Skeletal muscle satellite cell (primary cell): ENCODE results near the gene COX20.
"Not testable (repeated sequence)": the region's sequence is repeated elsewhere in the genome, so short reads cannot be mapped to it uniquely, and the experiment has no call there.

Experiments
- H3K27me3 ChIP-seq: 2 replicates; pipeline ENCODE4 v1.7.0; 2013; ENCODE audit warnings: low read length; ENCODE audit not compliant: control insufficient read depth, insufficient read depth
- H3K36me3 ChIP-seq: 2 replicates; pipeline ENCODE4 v1.7.0; 2013; ENCODE audit warnings: mild to moderate bottlenecking, control low read depth, low read length; ENCODE audit not compliant: insufficient read depth
- H3K4me1 ChIP-seq: 2 replicates; pipeline ENCODE4 v1.7.0; 2013; ENCODE audit warnings: low read length; ENCODE audit not compliant: control insufficient read depth, insufficient read depth
- H3K4me2 ChIP-seq: 2 replicates; pipeline ENCODE4 v1.7.0; 2013; ENCODE audit warnings: mild to moderate bottlenecking, low read length
- H3K4me3 ChIP-seq: 2 replicates; pipeline ENCODE4 v1.7.0; 2013; ENCODE audit warnings: low read length
- H3K9ac ChIP-seq: 2 replicates; pipeline ENCODE4 v1.7.0; 2013; ENCODE audit warnings: mild to moderate bottlenecking, low read depth, low read length, moderate library complexity
- H3K9me3 ChIP-seq: replicated peaks from 2 replicates; pipeline ENCODE4 v1.7.0; 2013; ENCODE audit warnings: mild to moderate bottlenecking, control low read depth, low read length

The COX20 gene

GRCh38 chr1:244830639-244831038 is 4.8 kb upstream of the COX20 start:
- Histone ChIP-seq H3K4me2 (no peak overlapping the region), H3K4me3 (no peak overlapping the region), H3K27me3 (no peaks in the 10 kb centered on the region), H3K9me3 (no peaks in the 10 kb centered on the region), H3K9ac (peak overlapping the region; percentile 14), H3K4me1 (peaks cover 32% of the 10 kb centered on the region), H3K36me3 (no peaks in the 10 kb centered on the region)

GRCh38 chr1:244833260-244833659 is 2.2 kb upstream of the COX20 start:
- H3K36me3 ChIP-seq, H3K27me3 ChIP-seq, H3K9me3 ChIP-seq: not testable (repeated sequence)
- Histone ChIP-seq H3K9ac (peak overlapping the region; percentile 97), H3K4me2 (peak overlapping the region; percentile 87), H3K4me1 (peaks cover 40% of the 10 kb centered on the region), H3K4me3 (peak overlapping the region; percentile 91)

- H3K27me3 ChIP-seq, result no peaks in the 10 kb centered on the region
- H3K9ac ChIP-seq, result peak overlapping the region; percentile 97
- H3K36me3 ChIP-seq, result peaks cover 8% of the 10 kb centered on the region
- H3K4me3 ChIP-seq, result peak overlapping the region; percentile 91
- no peaks in the 10 kb centered on the region for H3K9me3 ChIP-seq
- H3K4me1 ChIP-seq, result peaks cover 43% of the 10 kb centered on the region
- H3K4me2 ChIP-seq, result peak overlapping the region; percentile 87
These were observed 1.5 kb upstream of the COX20 start for GRCh38 chr1:244833734-244834542.

GRCh38 chr1:244834543-244835275 is 749 bp upstream of the COX20 start:
- H3K27me3 ChIP-seq, result no peaks in the 10 kb centered on the region
- peaks cover 16% of the 10 kb centered on the region for H3K36me3 ChIP-seq
- no peaks in the 10 kb centered on the region for H3K9me3 ChIP-seq
- peak overlapping the region; percentile 87 for H3K4me2 ChIP-seq
- H3K4me1 ChIP-seq, result peaks cover 43% of the 10 kb centered on the region
- peak overlapping the region; percentile 91 for H3K4me3 ChIP-seq
- peak overlapping the region; percentile 97 for H3K9ac ChIP-seq

- Histone ChIP-seq H3K36me3 (peaks cover 30% of the 10 kb centered on the region), H3K4me1 (peaks cover 34% of the 10 kb centered on the region), H3K9me3 (no peaks in the 10 kb centered on the region), H3K4me3 (peak overlapping the region; percentile 91), H3K4me2 (peak overlapping the region; percentile 87), H3K9ac (peak overlapping the region; percentile 97), H3K27me3 (no peaks in the 10 kb centered on the region)
These were observed 670 bp downstream of the COX20 start for GRCh38 chr1:244836135-244836521.

- peak overlapping the region; percentile 87 for H3K4me2 ChIP-seq
- peak overlapping the region; percentile 97 for H3K9ac ChIP-seq
- H3K9me3 ChIP-seq, result no peaks in the 10 kb centered on the region
- no peaks in the 10 kb centered on the region for H3K27me3 ChIP-seq
- H3K4me3 ChIP-seq, result peak overlapping the region; percentile 91
- H3K4me1 ChIP-seq, result peaks cover 30% of the 10 kb centered on the region
- peaks cover 35% of the 10 kb centered on the region for H3K36me3 ChIP-seq
These were observed 1.1 kb downstream of the COX20 start for GRCh38 chr1:244836584-244836983.

- Histone ChIP-seq H3K4me1 (peaks cover 30% of the 10 kb centered on the region), H3K4me2 (peak overlapping the region; percentile 87), H3K36me3 (peaks cover 45% of the 10 kb centered on the region), H3K9me3 (no peaks in the 10 kb centered on the region), H3K27me3 (no peaks in the 10 kb centered on the region), H3K4me3 (peak overlapping the region; percentile 91), H3K9ac (peak overlapping the region; percentile 97)
These were observed 2.3 kb downstream of the COX20 start for GRCh38 chr1:244837597-244838258.

GRCh38 chr1:244839656-244840055 is 4.2 kb downstream of the COX20 start:
- Histone ChIP-seq H3K4me2 (no peak overlapping the region), H3K4me1 (peaks cover 18% of the 10 kb centered on the region), H3K36me3 (peaks cover 65% of the 10 kb centered on the region)

GRCh38 chr1:244840219-244840794 is 4.8 kb downstream of the COX20 start:
- Histone ChIP-seq H3K9me3 (no peaks in the 10 kb centered on the region), H3K27me3 (no peaks in the 10 kb centered on the region), H3K9ac (no peak overlapping the region), H3K36me3 (peaks cover 71% of the 10 kb centered on the region), H3K4me2 (no peak overlapping the region), H3K4me1 (peaks cover 18% of the 10 kb centered on the region), H3K4me3 (no peak overlapping the region)

More at GRCh38 chr1:244839656-244840055, 4.2 kb downstream of the COX20 start:
- no peaks in the 10 kb centered on the region for H3K27me3 ChIP-seq
- no peak overlapping the region for H3K9ac ChIP-seq
- no peak overlapping the region for H3K4me3 ChIP-seq
- no peaks in the 10 kb centered on the region for H3K9me3 ChIP-seq

GRCh38 chr1:244841273-244841927 is 5.9 kb downstream of the COX20 start:
- Histone ChIP-seq H3K4me2 (no peak overlapping the region), H3K9ac (no peak overlapping the region), H3K27me3 (no peaks in the 10 kb centered on the region), H3K36me3 (peaks cover 79% of the 10 kb centered on the region), H3K4me3 (no peak overlapping the region), H3K4me1 (peaks cover 18% of the 10 kb centered on the region), H3K9me3 (no peaks in the 10 kb centered on the region)
